ENCODE results near the gene NCAM2.

DNA sequence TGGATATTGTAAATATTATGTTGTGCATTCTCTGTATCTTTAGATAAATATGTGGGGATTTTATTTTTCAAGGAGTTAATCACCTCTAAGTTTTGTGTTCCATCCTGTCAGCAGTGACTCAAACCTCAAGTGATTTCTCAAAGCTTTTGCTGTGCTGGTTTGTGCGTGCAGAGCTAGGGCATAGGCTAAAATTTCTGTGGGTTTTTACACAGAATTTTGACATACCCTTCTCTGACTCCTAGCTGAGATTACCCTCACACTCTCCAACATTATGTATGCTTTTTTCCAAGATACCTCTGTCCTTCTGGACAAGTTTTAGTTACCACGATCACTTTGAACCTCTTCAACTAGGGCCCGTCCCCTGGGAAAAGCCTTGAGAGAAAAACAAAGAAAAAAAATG, 384.9 kb downstream of the NCAM2 start:
- TF ChIP-seq CTCF (IDR thresholded peaks at IDR 0.05) (no peak), POLR2A (IDR thresholded peaks at IDR 0.05) (no peak)

All from thyroid gland (tissue), 4 donors.